ENCODE measurements around the gene GADD45A. TPM values are rescaled to one million over a fixed set of nuclear protein-coding genes. Genes with fewer than 3 reads are reported as not detected.
A peak's percentile ranks its signal among the peaks of the same experiment; 100 is the strongest.

GADD45A gene
- total and polyA plus RNA-seq, 9 of the 15 experiments (the other 6 are each of a cell fraction or from before 2014, with no cell fraction given): 21.3 to 156 (median 62.1) TPM

GRCh38 chr1:67682659-67683197 lies 2.3 kb upstream of the GADD45A start (continued):
- TF ChIP-seq, protein P1, sequence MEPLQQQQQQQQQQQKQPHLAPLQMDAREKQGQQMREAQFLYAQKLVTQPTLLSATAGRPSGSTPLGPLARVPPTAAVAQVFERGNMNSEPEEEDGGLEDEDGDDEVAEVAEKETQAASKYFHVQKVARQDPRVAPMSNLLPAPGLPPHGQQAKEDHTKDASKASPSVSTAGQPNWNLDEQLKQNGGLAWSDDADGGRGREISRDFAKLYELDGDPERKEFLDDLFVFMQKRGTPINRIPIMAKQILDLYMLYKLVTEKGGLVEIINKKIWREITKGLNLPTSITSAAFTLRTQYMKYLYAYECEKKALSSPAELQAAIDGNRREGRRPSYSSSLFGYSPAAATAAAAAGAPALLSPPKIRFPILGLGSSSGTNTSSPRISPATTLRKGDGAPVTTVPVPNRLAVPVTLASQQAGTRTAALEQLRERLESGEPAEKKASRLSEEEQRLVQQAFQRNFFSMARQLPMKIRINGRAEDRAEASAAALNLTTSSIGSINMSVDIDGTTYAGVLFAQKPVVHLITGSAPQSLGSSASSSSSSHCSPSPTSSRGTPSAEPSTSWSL (CRISPR knock-in tag; IDR thresholded peaks at IDR 0.05; ENCODE audit: borderline replicate concordance): no peak
- TF ChIP-seq MAFF (IDR thresholded peaks at IDR 0.05; ENCODE audit: low read length) (peak; percentile 6; the same call in 1 of the 2 replicates), POLR2H (tag; IDR thresholded peaks at IDR 0.05; ENCODE audit: low read depth) (no peak), ZNF23 (CRISPR knock-in tag; IDR thresholded peaks at IDR 0.05) (0 out of 2 replicates have a peak, but pooled peaks have one; percentile 45), ZNF232 (CRISPR knock-in tag; IDR thresholded peaks at IDR 0.05) (no peak), KLF1 (tag; IDR thresholded peaks at IDR 0.05) (no peak), NCOA6 (IDR thresholded peaks at IDR 0.05) (no peak), YY1 (IDR thresholded peaks at IDR 0.05; ENCODE audit: borderline replicate concordance in 1 of 3, control insufficient read depth in 1 of 3, extremely low read depth in 1 of 3, insufficient read depth in 3 of 3, insufficient read length in 1 of 3, insufficient replicate concordance in 2 of 3, low read depth in 1 of 3, low read length in 2 of 3) (no peak), SMARCA4 (IDR thresholded peaks at IDR 0.05) (peak; percentile 91), FOXJ2 (tag; IDR thresholded peaks at IDR 0.05) (peak; percentile 70; the same call in 1 of the 2 replicates), ZBTB17 (CRISPR knock-in tag; IDR thresholded peaks at IDR 0.05) (no peak), DACH1 (IDR thresholded peaks at IDR 0.05; ENCODE audit: partially characterized antibody) (peak; percentile 26), ARID3A (IDR thresholded peaks at IDR 0.05; ENCODE audit: borderline replicate concordance, low read depth, low read length) (0 out of 2 replicates have a peak, but pooled peaks have one; percentile 21), ZNF354B (CRISPR knock-in tag; IDR thresholded peaks at IDR 0.05) (no peak), SLC30A9 (CRISPR knock-in tag; IDR thresholded peaks at IDR 0.05) (no peak), E2F5 (CRISPR knock-in tag; IDR thresholded peaks at IDR 0.05) (no peak), TCF7L2 (IDR thresholded peaks at IDR 0.05; ENCODE audit: low read depth, low read length) (no peak), BCL6 (CRISPR knock-in tag; IDR thresholded peaks at IDR 0.05) (no peak), SMARCC2 (IDR thresholded peaks at IDR 0.05; ENCODE audit: low read depth) (peak; percentile 64; the same call in 1 of the 2 replicates), CBX8 (IDR thresholded peaks at IDR 0.05; ENCODE audit: borderline replicate concordance, extremely low read depth, low read depth, low read length, poor library complexity, severe bottlenecking) (no peak)
- TF ChIP-seq, protein P2, sequence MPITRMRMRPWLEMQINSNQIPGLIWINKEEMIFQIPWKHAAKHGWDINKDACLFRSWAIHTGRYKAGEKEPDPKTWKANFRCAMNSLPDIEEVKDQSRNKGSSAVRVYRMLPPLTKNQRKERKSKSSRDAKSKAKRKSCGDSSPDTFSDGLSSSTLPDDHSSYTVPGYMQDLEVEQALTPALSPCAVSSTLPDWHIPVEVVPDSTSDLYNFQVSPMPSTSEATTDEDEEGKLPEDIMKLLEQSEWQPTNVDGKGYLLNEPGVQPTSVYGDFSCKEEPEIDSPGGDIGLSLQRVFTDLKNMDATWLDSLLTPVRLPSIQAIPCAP (CRISPR knock-in tag; IDR thresholded peaks at IDR 0.05; ENCODE audit: borderline replicate concordance): no peak
- TF ChIP-seq, protein P3, sequence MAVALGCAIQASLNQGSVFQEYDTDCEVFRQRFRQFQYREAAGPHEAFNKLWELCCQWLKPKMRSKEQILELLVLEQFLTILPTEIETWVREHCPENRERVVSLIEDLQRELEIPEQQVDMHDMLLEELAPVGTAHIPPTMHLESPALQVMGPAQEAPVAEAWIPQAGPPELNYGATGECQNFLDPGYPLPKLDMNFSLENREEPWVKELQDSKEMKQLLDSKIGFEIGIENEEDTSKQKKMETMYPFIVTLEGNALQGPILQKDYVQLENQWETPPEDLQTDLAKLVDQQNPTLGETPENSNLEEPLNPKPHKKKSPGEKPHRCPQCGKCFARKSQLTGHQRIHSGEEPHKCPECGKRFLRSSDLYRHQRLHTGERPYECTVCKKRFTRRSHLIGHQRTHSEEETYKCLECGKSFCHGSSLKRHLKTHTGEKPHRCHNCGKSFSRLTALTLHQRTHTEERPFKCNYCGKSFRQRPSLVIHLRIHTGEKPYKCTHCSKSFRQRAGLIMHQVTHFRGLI (CRISPR knock-in tag; IDR thresholded peaks at IDR 0.05): 0 out of 2 replicates have a peak, but pooled peaks have one; percentile 16
